SKM-1 treated with dmso at 0.1 percent for 144 hours (cell line): ENCODE results near the gene DDX54.

Experiments
- DNase-seq: peaks from one replicate; lab custom pipeline; 2025; ENCODE audit not compliant: unreplicated experiment; lab: John Stamatoyannopoulos, UW

The DDX54 gene

GRCh38 chr12:113185180-113186032, at the start of gene DDX54, which contains the start of gene RITA1:
Gene DDX54 (minus strand): TSS chr12:113185478. CDS start chr12:113185451, 27 bp downstream.
Gene RITA1 (plus strand): TSS chr12:113185721. CDS start chr12:113186747, 1,026 bp downstream.
- peak; percentile 48 for DNase-seq

- no peak for DNase-seq
These were observed 49.2 kb upstream of the DDX54 start for GRCh38 chr12:113234483-113234882.

GRCh38 chr12:113233967-113234366, 48.7 kb upstream of the DDX54 start:
- no peak for DNase-seq

- no peak for DNase-seq
These were observed 47.7 kb upstream of the DDX54 start for GRCh38 chr12:113232840-113233585.

GRCh38 chr12:113232089-113232839, 47.0 kb upstream of the DDX54 start:
- no peak for DNase-seq

GRCh38 chr12:113231235-113232088, 46.2 kb upstream of the DDX54 start:
- DNase-seq: no peak

- no peak for DNase-seq
These were observed 45.3 kb upstream of the DDX54 start for GRCh38 chr12:113230315-113231234.

- no peak for DNase-seq
These were observed 43.2 kb upstream of the DDX54 start for GRCh38 chr12:113228394-113229028.

- no peak for DNase-seq
These were observed 42.6 kb upstream of the DDX54 start for GRCh38 chr12:113227686-113228391.

GRCh38 chr12:113226696-113227568, 41.7 kb upstream of the DDX54 start:
- no peak for DNase-seq

- no peak for DNase-seq
These were observed 39.7 kb upstream of the DDX54 start for GRCh38 chr12:113224955-113225354.

GRCh38 chr12:113222730-113223531, 37.7 kb upstream of the DDX54 start:
- DNase-seq: no peak

GRCh38 chr12:113221997-113222729, 36.9 kb upstream of the DDX54 start:
- no peak for DNase-seq

- peak; percentile 92 for DNase-seq
These were observed 36.1 kb upstream of the DDX54 start, which contains the start of gene TPCN1 for GRCh38 chr12:113221181-113221996. Gene TPCN1 (plus strand): TSS chr12:113221464. CDS start chr12:113226853, 5,389 bp downstream.
